Liver (tissue), 9 donors: ENCODE measurements around the gene ADARB1. TPM values are rescaled to one million over a fixed set of nuclear protein-coding genes. Genes with fewer than 3 reads are reported as not detected.

Source experiments
- DNase-seq: peaks from one replicate; pipeline ENCODE4 v3.0.0-alpha.2; 2017; ENCODE audit warnings: low spot score
- H3K27ac ChIP-seq, 2 donors: one replicate each; pipeline ENCODE4 v1.7.0; 2013; ENCODE audit warnings: inconsistent platforms in 2 of 2, low read length in 2 of 2, control low read depth in 1 of 2, low read depth in 1 of 2, mild to moderate bottlenecking in 1 of 2
- H3K27me3 ChIP-seq, 4 donors: one replicate each; pipeline versions ENCODE4 v1.6.1 to v1.7.0; 2013; ENCODE audit warnings: low read length in 3 of 4, inconsistent platforms in 1 of 4, mild to moderate bottlenecking in 1 of 4, moderate library complexity in 1 of 4; ENCODE audit not compliant: control insufficient read depth in 4 of 4, insufficient read depth in 4 of 4
- H3K36me3 ChIP-seq, 4 donors: one replicate each; pipeline versions ENCODE4 v1.6.1 to v1.7.0; 2013; ENCODE audit warnings: low read length in 3 of 4, mild to moderate bottlenecking in 3 of 4, low read depth in 1 of 4, moderate library complexity in 1 of 4; ENCODE audit not compliant: control insufficient read depth in 4 of 4, insufficient read depth in 3 of 4
- H3K4me1 ChIP-seq, 4 donors: one replicate each; pipeline versions ENCODE4 v1.6.1 to v1.7.0; 2013; ENCODE audit warnings: low read length in 3 of 4, mild to moderate bottlenecking in 3 of 4, moderate library complexity in 1 of 4; ENCODE audit not compliant: control insufficient read depth in 4 of 4, insufficient read depth in 4 of 4
- H3K4me3 ChIP-seq, 3 donors: one replicate each; pipeline versions ENCODE4 v1.6.1 to v1.7.0; 2013; ENCODE audit warnings: low read length in 3 of 3, control low read depth in 1 of 3, low read depth in 1 of 3, mild to moderate bottlenecking in 1 of 3
- H3K9ac ChIP-seq, 2 donors: one replicate each; pipeline ENCODE4 v1.7.0; 2013; ENCODE audit warnings: low read length in 2 of 2, mild to moderate bottlenecking in 2 of 2, moderate library complexity in 2 of 2, control low read depth in 1 of 2, low read depth in 1 of 2
- H3K9me3 ChIP-seq, 4 donors: one replicate each; pipeline versions ENCODE4 v1.6.1 to v1.7.0; 2013; ENCODE audit warnings: low read length in 3 of 4; ENCODE audit not compliant: control insufficient read depth in 4 of 4
- EGR1 ChIP-seq, 2 donors: IDR thresholded peaks; 2 replicates each; pipeline ENCODE4 v1.6.1; 2016 to 2018; ENCODE audit warnings: antibody characterized with exemption in 2 of 2, low read depth in 2 of 2
- FOXA1 ChIP-seq: IDR thresholded peaks from 2 replicates; pipeline ENCODE4 v1.6.1; 2016; ENCODE audit warnings: antibody characterized with exemption
- FOXA2 ChIP-seq: IDR thresholded peaks from 2 replicates; pipeline ENCODE4 v1.6.1; 2016; ENCODE audit warnings: antibody characterized with exemption
- GABPA ChIP-seq, 2 donors: IDR thresholded peaks in 1 of 2; conservative IDR thresholded peaks in 1 of 2; 2 replicates each; pipeline ENCODE4 v1.6.1; 2016; ENCODE audit warnings: antibody characterized with exemption in 2 of 2, mild to moderate bottlenecking in 1 of 2, moderate library complexity in 1 of 2
- HNF4A ChIP-seq, 2 donors: conservative IDR thresholded peaks; 2 replicates each; pipeline ENCODE4 v1.6.1; 2016; ENCODE audit warnings: antibody characterized with exemption in 2 of 2, mild to moderate bottlenecking in 2 of 2
- HNF4G ChIP-seq: IDR thresholded peaks from 2 replicates; pipeline ENCODE4 v1.6.1; 2016; ENCODE audit warnings: antibody characterized with exemption
- JUND ChIP-seq, 2 donors: IDR thresholded peaks; 2 replicates each; pipeline ENCODE4 v1.6.1; 2016; ENCODE audit warnings: antibody characterized with exemption in 2 of 2
- NR2F2 ChIP-seq: IDR thresholded peaks from 2 replicates; pipeline ENCODE4 v1.6.1; 2016; ENCODE audit warnings: antibody characterized with exemption
- RAD21 ChIP-seq, 2 donors: IDR thresholded peaks; 2 replicates each; pipeline ENCODE4 v1.6.1; 2016; ENCODE audit warnings: antibody characterized with exemption in 2 of 2, mild to moderate bottlenecking in 2 of 2
- RXRA ChIP-seq, 2 donors: IDR thresholded peaks; 2 replicates each; pipeline ENCODE4 v1.6.1; 2017 to 2018; ENCODE audit warnings: antibody characterized with exemption in 2 of 2, mild to moderate bottlenecking in 1 of 2
- SP1 ChIP-seq: IDR thresholded peaks from 2 replicates; pipeline ENCODE4 v1.6.1; 2018; ENCODE audit warnings: antibody characterized with exemption, mild to moderate bottlenecking
- TAF1 ChIP-seq: conservative IDR thresholded peaks from 2 replicates; pipeline ENCODE4 v1.6.1; 2016; ENCODE audit warnings: antibody characterized with exemption, mild to moderate bottlenecking
- YY1 ChIP-seq: IDR thresholded peaks from 2 replicates; pipeline ENCODE4 v1.6.1; 2016; ENCODE audit warnings: antibody characterized with exemption, mild to moderate bottlenecking
- WGBS: extraction: QIAGEN DNeasy Blood & Tissue Kit; methylation state at CpG from one replicate; pipeline ENCODE4 v1.1.7; 2013; 5-methylcytosine and 5-hydroxymethylcytosine counted together
- polyA plus RNA-seq, 2 donors: library from polyadenylated mRNA; stranded (reverse) in 1 of 2; unstranded in 1 of 2; fragments of 200-250 nt in 1 of 2; fragments of >200 nt in 1 of 2; fragmentation: Nextera tagmentation in 1 of 2; extraction: Ambion mirVana in 1 of 2; gene quantifications; one replicate each; pipeline versions ENCODE4 v1.2.1 to v1.2.3, GENCODE V29; 2013 to 2015
- total RNA-seq, 2 donors: library from RNA; depleted of rRNA; stranded (reverse); fragments of >200 nt; gene quantifications; one replicate each; pipeline ENCODE4 v1.2.3, GENCODE V29; 2014
- TF ChIP-seq, protein P1 (sequence below): fragments of 150-350 bp; IDR thresholded peaks from 2 replicates; pipeline ENCODE4 v1.5.1; 2017; ENCODE audit warnings: improper control_type of control experiment, low read depth, low read length; ENCODE audit not compliant: missing input control
- TF ChIP-seq, protein P2 (sequence below): IDR thresholded peaks from 2 replicates; pipeline ENCODE4 v1.6.1; 2016; ENCODE audit warnings: antibody characterized with exemption
- TF ChIP-seq, protein P3 (sequence below): IDR thresholded peaks from 2 replicates; pipeline ENCODE4 v1.6.1; 2016; ENCODE audit warnings: antibody characterized with exemption
- TF ChIP-seq, protein P4 (sequence below): IDR thresholded peaks from 2 replicates; pipeline ENCODE4 v1.6.1; 2016; ENCODE audit warnings: antibody characterized with exemption, mild to moderate bottlenecking
- donor health status: healthy.
- donor health status: healthy.
- donor health status: healthy.
- donor health status: healthy.
- donor health status: healthy.

ADARB1 gene
- total and polyA plus RNA-seq, 4 donors, result 1.6 to 7.8 (median 2.9) TPM

DNA sequence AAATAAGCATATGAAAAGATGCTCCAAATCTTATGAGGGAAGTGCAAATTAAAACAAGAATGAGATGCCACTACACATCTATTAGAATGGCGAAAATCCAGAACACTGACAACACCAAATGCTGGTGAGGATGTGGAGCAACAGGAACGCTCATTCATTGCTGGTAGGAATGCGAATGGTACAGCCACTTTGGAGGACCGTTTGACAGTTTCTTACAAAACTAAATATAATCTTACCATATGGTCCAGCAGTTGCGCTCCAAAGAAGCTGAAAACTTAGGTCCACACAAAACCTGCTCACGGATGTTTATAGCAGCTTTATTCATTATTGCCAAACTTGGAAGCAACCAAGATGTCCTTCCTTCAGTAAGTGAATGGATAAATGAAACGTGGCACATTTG, 163.0 kb downstream of the ADARB1 start (continued):
- no peak for TF ChIP-seq GABPA (IDR thresholded peaks at IDR 0.05 in 1 of 2, conservative IDR thresholded peaks at IDR 0.05 in 1 of 2)

DNA sequence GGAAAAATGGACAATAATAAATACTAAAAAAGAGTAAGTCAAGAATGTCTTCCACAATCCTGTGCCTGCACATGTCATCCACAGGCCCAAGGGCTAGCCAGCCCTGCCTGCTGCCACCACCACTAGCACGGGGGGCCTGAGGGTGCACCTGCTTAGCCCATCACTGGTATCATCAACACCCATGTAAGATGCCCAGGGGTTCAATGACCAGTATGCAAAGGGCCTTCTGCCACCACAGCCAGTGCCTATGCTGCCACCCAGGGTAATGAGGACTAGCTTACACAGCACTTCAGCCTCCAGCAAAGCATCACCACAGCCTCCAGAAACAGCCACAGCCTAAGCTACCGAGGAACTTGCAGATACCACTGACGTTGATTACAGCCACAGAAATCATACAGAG, 167.0 kb downstream of the ADARB1 start:
- Histone ChIP-seq H3K27me3 (no peaks in the 10 kb centered on the region), H3K4me3 (no peak overlapping the region), H3K9me3 (peaks cover 0 to 7% (median 0%) of the 10 kb centered on the region in 4 donors), H3K27ac (no peak overlapping the region), H3K36me3 (no peaks in the 10 kb centered on the region), H3K4me1 (no peaks in the 10 kb centered on the region), H3K9ac (no peak overlapping the region)
- TF ChIP-seq YY1, result no peak
- no peak for TF ChIP-seq TAF1
- TF ChIP-seq SP1, result no peak
- TF ChIP-seq EGR1 (IDR thresholded peaks at IDR 0.05; ENCODE audit: low read depth in 2 of 2), result no peak
- TF ChIP-seq, protein P1, sequence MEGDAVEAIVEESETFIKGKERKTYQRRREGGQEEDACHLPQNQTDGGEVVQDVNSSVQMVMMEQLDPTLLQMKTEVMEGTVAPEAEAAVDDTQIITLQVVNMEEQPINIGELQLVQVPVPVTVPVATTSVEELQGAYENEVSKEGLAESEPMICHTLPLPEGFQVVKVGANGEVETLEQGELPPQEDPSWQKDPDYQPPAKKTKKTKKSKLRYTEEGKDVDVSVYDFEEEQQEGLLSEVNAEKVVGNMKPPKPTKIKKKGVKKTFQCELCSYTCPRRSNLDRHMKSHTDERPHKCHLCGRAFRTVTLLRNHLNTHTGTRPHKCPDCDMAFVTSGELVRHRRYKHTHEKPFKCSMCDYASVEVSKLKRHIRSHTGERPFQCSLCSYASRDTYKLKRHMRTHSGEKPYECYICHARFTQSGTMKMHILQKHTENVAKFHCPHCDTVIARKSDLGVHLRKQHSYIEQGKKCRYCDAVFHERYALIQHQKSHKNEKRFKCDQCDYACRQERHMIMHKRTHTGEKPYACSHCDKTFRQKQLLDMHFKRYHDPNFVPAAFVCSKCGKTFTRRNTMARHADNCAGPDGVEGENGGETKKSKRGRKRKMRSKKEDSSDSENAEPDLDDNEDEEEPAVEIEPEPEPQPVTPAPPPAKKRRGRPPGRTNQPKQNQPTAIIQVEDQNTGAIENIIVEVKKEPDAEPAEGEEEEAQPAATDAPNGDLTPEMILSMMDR, result no peak
- no peak for TF ChIP-seq NR2F2
- TF ChIP-seq, protein P2, sequence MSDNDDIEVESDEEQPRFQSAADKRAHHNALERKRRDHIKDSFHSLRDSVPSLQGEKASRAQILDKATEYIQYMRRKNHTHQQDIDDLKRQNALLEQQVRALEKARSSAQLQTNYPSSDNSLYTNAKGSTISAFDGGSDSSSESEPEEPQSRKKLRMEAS, result no peak
- TF ChIP-seq, protein P3, sequence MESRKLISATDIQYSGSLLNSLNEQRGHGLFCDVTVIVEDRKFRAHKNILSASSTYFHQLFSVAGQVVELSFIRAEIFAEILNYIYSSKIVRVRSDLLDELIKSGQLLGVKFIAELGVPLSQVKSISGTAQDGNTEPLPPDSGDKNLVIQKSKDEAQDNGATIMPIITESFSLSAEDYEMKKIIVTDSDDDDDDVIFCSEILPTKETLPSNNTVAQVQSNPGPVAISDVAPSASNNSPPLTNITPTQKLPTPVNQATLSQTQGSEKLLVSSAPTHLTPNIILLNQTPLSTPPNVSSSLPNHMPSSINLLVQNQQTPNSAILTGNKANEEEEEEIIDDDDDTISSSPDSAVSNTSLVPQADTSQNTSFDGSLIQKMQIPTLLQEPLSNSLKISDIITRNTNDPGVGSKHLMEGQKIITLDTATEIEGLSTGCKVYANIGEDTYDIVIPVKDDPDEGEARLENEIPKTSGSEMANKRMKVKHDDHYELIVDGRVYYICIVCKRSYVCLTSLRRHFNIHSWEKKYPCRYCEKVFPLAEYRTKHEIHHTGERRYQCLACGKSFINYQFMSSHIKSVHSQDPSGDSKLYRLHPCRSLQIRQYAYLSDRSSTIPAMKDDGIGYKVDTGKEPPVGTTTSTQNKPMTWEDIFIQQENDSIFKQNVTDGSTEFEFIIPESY, result no peak
- WGBS, result 77% methylated on average over 3 of the region's 3 CpGs
- DNase-seq, result no peak

DNA sequence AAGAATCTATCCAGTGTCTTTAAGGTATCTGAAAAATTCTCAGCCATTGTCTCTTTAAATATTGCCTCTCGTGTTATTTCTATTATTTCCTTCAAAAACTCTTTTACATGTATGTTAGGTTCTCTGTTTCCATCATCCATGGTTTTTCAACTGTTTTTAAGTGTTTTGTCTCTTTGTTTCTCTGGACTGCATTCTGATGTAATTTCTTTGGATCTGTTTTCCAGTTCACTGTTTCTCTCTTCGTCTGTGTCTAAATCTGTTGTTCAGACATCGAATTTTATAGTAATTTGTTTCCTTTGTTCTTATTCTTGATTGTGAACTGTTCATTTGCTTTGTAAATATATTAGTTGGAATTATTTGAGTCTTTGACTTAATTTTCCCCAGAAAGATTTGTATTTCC, 169.2 kb downstream of the ADARB1 start:
- Histone ChIP-seq H3K36me3 (no peaks in the 10 kb centered on the region), H3K27ac (no peak overlapping the region), H3K27me3 (no peaks in the 10 kb centered on the region), H3K4me1 (peaks cover 0 to 5% (median 2%) of the 10 kb centered on the region in 4 donors), H3K9ac (no peak overlapping the region), H3K9me3 (peaks cover 0 to 7% (median 0%) of the 10 kb centered on the region in 4 donors), H3K4me3 (no peak overlapping the region)
- DNase-seq, result no peak
- WGBS, result 17% methylated on average over 3 of the region's 3 CpGs
- TF ChIP-seq SP1 (no peak), FOXA2 (no peak), RAD21 (IDR thresholded peaks at IDR 0.05) (no peak), HNF4A (conservative IDR thresholded peaks at IDR 0.05) (no peak), FOXA1 (no peak), JUND (IDR thresholded peaks at IDR 0.05) (no peak), RXRA (IDR thresholded peaks at IDR 0.05) (no peak), NR2F2 (no peak), TAF1 (no peak), YY1 (no peak), GABPA (IDR thresholded peaks at IDR 0.05 in 1 of 2, conservative IDR thresholded peaks at IDR 0.05 in 1 of 2) (no peak), EGR1 (IDR thresholded peaks at IDR 0.05; ENCODE audit: low read depth in 2 of 2) (no peak), HNF4G (no peak)
- TF ChIP-seq, protein P1, result no peak
- TF ChIP-seq, protein P2, result no peak
- TF ChIP-seq, protein P3, result no peak
- TF ChIP-seq, protein P4, sequence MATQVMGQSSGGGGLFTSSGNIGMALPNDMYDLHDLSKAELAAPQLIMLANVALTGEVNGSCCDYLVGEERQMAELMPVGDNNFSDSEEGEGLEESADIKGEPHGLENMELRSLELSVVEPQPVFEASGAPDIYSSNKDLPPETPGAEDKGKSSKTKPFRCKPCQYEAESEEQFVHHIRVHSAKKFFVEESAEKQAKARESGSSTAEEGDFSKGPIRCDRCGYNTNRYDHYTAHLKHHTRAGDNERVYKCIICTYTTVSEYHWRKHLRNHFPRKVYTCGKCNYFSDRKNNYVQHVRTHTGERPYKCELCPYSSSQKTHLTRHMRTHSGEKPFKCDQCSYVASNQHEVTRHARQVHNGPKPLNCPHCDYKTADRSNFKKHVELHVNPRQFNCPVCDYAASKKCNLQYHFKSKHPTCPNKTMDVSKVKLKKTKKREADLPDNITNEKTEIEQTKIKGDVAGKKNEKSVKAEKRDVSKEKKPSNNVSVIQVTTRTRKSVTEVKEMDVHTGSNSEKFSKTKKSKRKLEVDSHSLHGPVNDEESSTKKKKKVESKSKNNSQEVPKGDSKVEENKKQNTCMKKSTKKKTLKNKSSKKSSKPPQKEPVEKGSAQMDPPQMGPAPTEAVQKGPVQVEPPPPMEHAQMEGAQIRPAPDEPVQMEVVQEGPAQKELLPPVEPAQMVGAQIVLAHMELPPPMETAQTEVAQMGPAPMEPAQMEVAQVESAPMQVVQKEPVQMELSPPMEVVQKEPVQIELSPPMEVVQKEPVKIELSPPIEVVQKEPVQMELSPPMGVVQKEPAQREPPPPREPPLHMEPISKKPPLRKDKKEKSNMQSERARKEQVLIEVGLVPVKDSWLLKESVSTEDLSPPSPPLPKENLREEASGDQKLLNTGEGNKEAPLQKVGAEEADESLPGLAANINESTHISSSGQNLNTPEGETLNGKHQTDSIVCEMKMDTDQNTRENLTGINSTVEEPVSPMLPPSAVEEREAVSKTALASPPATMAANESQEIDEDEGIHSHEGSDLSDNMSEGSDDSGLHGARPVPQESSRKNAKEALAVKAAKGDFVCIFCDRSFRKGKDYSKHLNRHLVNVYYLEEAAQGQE, result no peak
